Measurements from ENCODE around the gene WWTR1.

The WWTR1 gene

GRCh38 chr3:149536429-149536828 lies 121.4 kb downstream of the WWTR1 start:
- Mint-ChIP-seq H3K36me3 (ENCODE audit: low read depth) (no peaks in the 10 kb centered on the region), H3K4me3 (no peak overlapping the region), H3K27ac (no peak overlapping the region), H3K9me3 (no peaks in the 10 kb centered on the region), H3K4me1 (peaks cover 3% of the 10 kb centered on the region), H3K27me3 (peaks cover 7% of the 10 kb centered on the region)
- DNase-seq = no peak
- ATAC-seq = no peak

- H3K9me3 Mint-ChIP-seq = no peaks in the 10 kb centered on the region
- H3K4me3 Mint-ChIP-seq = no peak overlapping the region
- DNase-seq (no peak), ATAC-seq (no peak)
- H3K27me3 Mint-ChIP-seq = peaks cover 9% of the 10 kb centered on the region
- no peaks in the 10 kb centered on the region for H3K36me3 Mint-ChIP-seq (ENCODE audit: low read depth)
- no peak overlapping the region for H3K27ac Mint-ChIP-seq
- peaks cover 3% of the 10 kb centered on the region for H3K4me1 Mint-ChIP-seq
Measured at GRCh38 chr3:149535333-149535685, 122.5 kb downstream of the WWTR1 start.

GRCh38 chr3:149534671-149535332 lies 123.0 kb downstream of the WWTR1 start:
- ATAC-seq = no peak
- H3K27ac Mint-ChIP-seq = no peak overlapping the region
- H3K27me3 Mint-ChIP-seq = peaks cover 9% of the 10 kb centered on the region
- DNase-seq = no peak
- H3K9me3 Mint-ChIP-seq = no peaks in the 10 kb centered on the region
- peaks cover 3% of the 10 kb centered on the region for H3K4me1 Mint-ChIP-seq
- no peak overlapping the region for H3K4me3 Mint-ChIP-seq
- no peaks in the 10 kb centered on the region for H3K36me3 Mint-ChIP-seq (ENCODE audit: low read depth)

GRCh38 chr3:149534082-149534481 lies 123.7 kb downstream of the WWTR1 start:
- Mint-ChIP-seq H3K27ac (no peak overlapping the region), H3K27me3 (peaks cover 9% of the 10 kb centered on the region), H3K9me3 (no peaks in the 10 kb centered on the region), H3K4me3 (no peak overlapping the region), H3K36me3 (ENCODE audit: low read depth) (no peaks in the 10 kb centered on the region), H3K4me1 (peaks cover 3% of the 10 kb centered on the region)
- no peak for ATAC-seq
- no peak for DNase-seq

DNA sequence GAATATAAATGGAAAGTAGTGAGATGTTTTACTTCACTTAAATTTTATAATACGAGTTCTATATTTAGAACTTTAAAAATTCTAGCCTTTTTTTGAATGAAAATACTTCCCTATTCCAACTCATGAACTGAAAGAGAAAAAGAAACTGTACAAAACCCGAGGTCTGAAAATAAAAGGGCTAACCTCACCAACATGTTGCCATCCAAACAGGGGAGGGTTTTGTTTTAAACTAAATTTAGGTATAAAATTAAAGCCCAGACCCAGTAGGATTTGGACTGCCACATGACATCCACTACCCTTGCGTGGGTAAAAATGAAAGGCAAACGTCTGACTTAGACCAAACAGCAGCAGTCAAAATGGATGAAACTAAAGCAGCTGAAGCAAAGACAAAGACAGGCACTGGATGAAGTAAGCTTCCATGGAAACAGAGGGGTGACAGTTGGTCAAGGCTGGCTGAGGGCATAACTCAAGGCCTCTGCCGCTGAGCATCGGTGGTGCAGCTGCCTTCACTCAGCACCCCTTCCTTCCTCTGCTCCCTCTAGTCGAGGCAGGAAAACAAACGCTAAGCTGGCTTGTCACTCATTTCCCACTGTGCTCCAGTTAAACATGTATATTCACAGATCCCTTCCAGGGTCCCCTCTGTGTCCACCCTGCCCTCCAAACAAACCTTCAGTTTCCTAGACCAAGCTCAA lies 125.2 kb downstream of the WWTR1 start:
- H3K36me3 Mint-ChIP-seq (ENCODE audit: low read depth) = no peaks in the 10 kb centered on the region
- H3K27ac Mint-ChIP-seq = no peak overlapping the region
- H3K4me3 Mint-ChIP-seq = no peak overlapping the region
- peaks cover 9% of the 10 kb centered on the region for H3K27me3 Mint-ChIP-seq
- peaks cover 3% of the 10 kb centered on the region for H3K4me1 Mint-ChIP-seq
- H3K9me3 Mint-ChIP-seq = no peaks in the 10 kb centered on the region
- ATAC-seq = no peak
- DNase-seq = no peak

- no peak overlapping the region for H3K4me3 Mint-ChIP-seq
Measured at GRCh38 chr3:149529099-149529498, 128.7 kb downstream of the WWTR1 start.

GRCh38 chr3:149528340-149528650 lies 129.5 kb downstream of the WWTR1 start:
- Mint-ChIP-seq H3K9me3 (no peaks in the 10 kb centered on the region), H3K27ac (no peak overlapping the region), H3K4me1 (peaks cover 4% of the 10 kb centered on the region), H3K27me3 (peaks cover 11% of the 10 kb centered on the region), H3K4me3 (no peak overlapping the region), H3K36me3 (ENCODE audit: low read depth) (no peaks in the 10 kb centered on the region)
- ATAC-seq (no peak), DNase-seq (no peak)

More at GRCh38 chr3:149529099-149529498, 128.7 kb downstream of the WWTR1 start:
- peaks cover 4% of the 10 kb centered on the region for H3K4me1 Mint-ChIP-seq
- peaks cover 11% of the 10 kb centered on the region for H3K27me3 Mint-ChIP-seq
- ATAC-seq = no peak
- DNase-seq = no peak
- H3K36me3 Mint-ChIP-seq (ENCODE audit: low read depth) = no peaks in the 10 kb centered on the region
- no peak overlapping the region for H3K27ac Mint-ChIP-seq
- H3K9me3 Mint-ChIP-seq = no peaks in the 10 kb centered on the region

GRCh38 chr3:149527531-149528339 lies 130.1 kb downstream of the WWTR1 start:
- no peak overlapping the region for H3K4me3 Mint-ChIP-seq
- H3K27ac Mint-ChIP-seq = no peak overlapping the region

GRCh38 chr3:149523512-149524299 lies 134.1 kb downstream of the WWTR1 start:
- no peak overlapping the region for H3K27ac Mint-ChIP-seq
- H3K9me3 Mint-ChIP-seq = no peaks in the 10 kb centered on the region
- DNase-seq = no peak
- no peaks in the 10 kb centered on the region for H3K36me3 Mint-ChIP-seq (ENCODE audit: low read depth)
- H3K27me3 Mint-ChIP-seq = peaks cover 6% of the 10 kb centered on the region
- H3K4me3 Mint-ChIP-seq = no peak overlapping the region
- peaks cover 2% of the 10 kb centered on the region for H3K4me1 Mint-ChIP-seq
- ATAC-seq = no peak

More at GRCh38 chr3:149527531-149528339, 130.1 kb downstream of the WWTR1 start:
- Mint-ChIP-seq H3K4me1 (peaks cover 4% of the 10 kb centered on the region), H3K9me3 (no peaks in the 10 kb centered on the region), H3K27me3 (peaks cover 8% of the 10 kb centered on the region), H3K36me3 (ENCODE audit: low read depth) (no peaks in the 10 kb centered on the region)
- no peak for ATAC-seq
- DNase-seq = no peak

GRCh38 chr3:149519912-149520311 lies 137.9 kb downstream of the WWTR1 start:
- H3K36me3 Mint-ChIP-seq (ENCODE audit: low read depth) = no peaks in the 10 kb centered on the region
- H3K27ac Mint-ChIP-seq = no peak overlapping the region
- peaks cover 2% of the 10 kb centered on the region for H3K27me3 Mint-ChIP-seq
- H3K9me3 Mint-ChIP-seq = no peaks in the 10 kb centered on the region
- no peak overlapping the region for H3K4me3 Mint-ChIP-seq
- ATAC-seq (no peak), DNase-seq (no peak)
- H3K4me1 Mint-ChIP-seq = no peaks in the 10 kb centered on the region

GRCh38 chr3:149516920-149517319 lies 140.9 kb downstream of the WWTR1 start:
- Mint-ChIP-seq H3K4me1 (peaks cover 6% of the 10 kb centered on the region), H3K27ac (no peak overlapping the region), H3K27me3 (peaks cover 10% of the 10 kb centered on the region), H3K36me3 (ENCODE audit: low read depth) (no peaks in the 10 kb centered on the region), H3K9me3 (no peaks in the 10 kb centered on the region), H3K4me3 (no peak overlapping the region)
- ATAC-seq (no peak), DNase-seq (no peak)

DNA sequence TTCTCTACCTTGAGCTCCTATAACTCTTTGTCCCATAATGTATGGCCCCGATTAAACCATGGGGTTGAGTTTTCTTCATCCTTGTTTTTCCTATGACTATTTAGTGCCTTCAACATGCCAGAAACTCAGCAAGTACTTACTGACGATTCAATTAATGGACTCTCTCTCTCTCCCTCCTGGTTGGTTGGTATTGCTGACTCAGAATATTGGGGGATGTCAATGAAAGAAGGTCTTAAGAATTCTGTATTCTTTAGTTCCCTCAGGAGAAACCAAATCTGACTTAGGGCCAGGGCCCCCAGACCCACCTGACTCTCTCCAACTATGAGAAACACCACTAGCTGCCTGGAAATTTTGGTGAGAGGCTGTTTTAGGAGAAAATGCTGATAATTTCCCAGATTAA lies 142.6 kb downstream of the WWTR1 start:
- Mint-ChIP-seq H3K4me1 (peaks cover 6% of the 10 kb centered on the region), H3K4me3 (no peak overlapping the region), H3K36me3 (ENCODE audit: low read depth) (no peaks in the 10 kb centered on the region), H3K27me3 (peaks cover 14% of the 10 kb centered on the region), H3K9me3 (no peaks in the 10 kb centered on the region), H3K27ac (no peak overlapping the region)
- ATAC-seq = no peak
- DNase-seq = no peak

DNA sequence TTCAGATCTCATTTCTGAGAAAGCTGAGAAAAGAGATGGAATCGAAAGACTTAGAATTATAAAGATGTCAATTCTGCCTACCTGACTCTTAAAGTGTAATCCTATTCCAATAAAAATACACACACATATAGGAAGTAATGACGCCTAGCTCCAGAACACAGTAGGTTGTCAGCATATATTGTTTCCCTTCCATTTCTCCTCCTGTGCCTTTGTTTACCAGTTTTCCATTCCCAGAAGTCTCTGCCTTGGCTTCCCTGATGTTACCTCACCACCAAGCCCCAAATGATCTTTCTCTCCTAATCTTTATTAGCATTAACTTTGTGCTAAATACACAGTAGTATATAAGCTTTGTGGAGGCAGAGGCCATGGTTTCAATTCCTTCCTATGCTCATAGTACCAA lies 143.4 kb downstream of the WWTR1 start:
- Mint-ChIP-seq H3K4me3 (no peak overlapping the region), H3K27me3 (peaks cover 14% of the 10 kb centered on the region), H3K36me3 (ENCODE audit: low read depth) (no peaks in the 10 kb centered on the region), H3K9me3 (no peaks in the 10 kb centered on the region), H3K27ac (no peak overlapping the region), H3K4me1 (peaks cover 6% of the 10 kb centered on the region)
- no peak for DNase-seq
- no peak for ATAC-seq

GRCh38 chr3:149512073-149512782 lies 145.6 kb downstream of the WWTR1 start:
- Mint-ChIP-seq H3K36me3 (ENCODE audit: low read depth) (no peaks in the 10 kb centered on the region), H3K4me1 (peaks cover 17% of the 10 kb centered on the region), H3K4me3 (no peak overlapping the region), H3K27ac (no peak overlapping the region), H3K9me3 (no peaks in the 10 kb centered on the region), H3K27me3 (peaks cover 20% of the 10 kb centered on the region)
- peak; percentile 32 for DNase-seq
- peak; percentile 51 for ATAC-seq

Measured in activated naive CD8-positive, alpha-beta T cell treated with anti-CD3 and anti-CD28 coated beads, Interleukin-2, amount 50 U/mL, for 24 hours (primary cell).